Gastrocnemius medialis (tissue), 4 donors: ENCODE data around the gene KISS1. TPM values are rescaled to one million over a fixed set of nuclear protein-coding genes. Genes with fewer than 3 reads are reported as not detected.
A peak's percentile ranks its signal among the peaks of the same experiment; 100 is the strongest.

Experiments
- ATAC-seq, 2 donors: fragments of 150-250 bp; one replicate each; pipeline ENCODE4 v1.9.1; 2016
- DNase-seq, 2 donors: peaks; one replicate each; pipeline ENCODE4 v3.0.0-alpha.2; 2019
- H3K27ac ChIP-seq, 4 donors: fragments of 200-600 bp; sonication (generic); 1 replicate in 1 of 4; 2 replicates in 3 of 4; pipeline ENCODE4 v1.5.1; 2016 to 2018; ENCODE audit warnings: mild to moderate bottlenecking in 2 of 4, moderate library complexity in 1 of 4
- H3K27me3 ChIP-seq, 3 donors: fragments of 200-600 bp; sonication (generic) in 2 of 3; 1 replicate in 1 of 3; 2 replicates in 2 of 3; pipeline versions ENCODE4 v1.5.1 to v1.6.0; 2016 to 2019; ENCODE audit warnings: mild to moderate bottlenecking in 1 of 3, moderate library complexity in 1 of 3
- H3K36me3 ChIP-seq, 2 donors: fragments of 200-600 bp; sonication (generic) in 1 of 2; one replicate each; pipeline ENCODE4 v1.5.1; 2017 to 2018
- H3K4me1 ChIP-seq, 2 donors: fragments of 200-600 bp; sonication (generic) in 1 of 2; one replicate each; pipeline ENCODE4 v1.5.1; 2016 to 2017; ENCODE audit warnings: mild to moderate bottlenecking in 2 of 2
- H3K4me3 ChIP-seq, 4 donors: fragments of 200-600 bp; sonication (generic) in 3 of 4; 1 replicate in 1 of 4; 2 replicates in 3 of 4; pipeline ENCODE4 v1.5.1; 2016 to 2019; ENCODE audit warnings: mild to moderate bottlenecking in 2 of 4
- H3K9me3 ChIP-seq, 3 donors: fragments of 200-600 bp; sonication (generic) in 2 of 3; 1 replicate in 1 of 3; 2 replicates in 2 of 3; pipeline ENCODE4 v1.5.1; 2016 to 2019
- POLR2A ChIP-seq, 2 donors: fragments of 450-650 bp; IDR thresholded peaks; one replicate each; pipeline ENCODE4 v1.6.1; 2017; ENCODE audit warnings: antibody characterized with exemption in 2 of 2, mild to moderate bottlenecking in 2 of 2, moderate library complexity in 2 of 2
- in situ Hi-C, 4 donors: fragments of 200-750 bp; cut with MboI; loops; one replicate each; pipeline versions ENCODE4 v1.15.0 to v1.8.0; 2017; ENCODE audit warnings: low sequenced_read_pairs in 4 of 4
- intact Hi-C: fragments of 100-400 bp; cut with DNase I; formaldehyde crosslinking; loops from one replicate; pipeline ENCODE4 v1.15.1; 2023; ENCODE audit warnings: low total_unique reads
- total RNA-seq, 4 donors: library from RNA; depleted of rRNA; stranded (reverse); fragments of >200 nt; gene quantifications; one replicate each; pipeline versions ENCODE4 v1.1.0 to v1.2.3, GENCODE V29; 2016
- TF ChIP-seq, protein P1 (sequence below), 5 experiments: fragments of 450-650 bp in 3 of 5; fragments of 200-600 bp in 2 of 5; sonication (generic) in 2 of 5; IDR thresholded peaks in 4 of 5; conservative IDR thresholded peaks in 1 of 5; 1 replicate in 4 of 5; 2 replicates in 1 of 5; pipeline ENCODE4 v1.5.1; 2016 to 2019; ENCODE audit warnings: antibody characterized with exemption in 5 of 5, mild to moderate bottlenecking in 3 of 5, moderate library complexity in 3 of 5

Gene KISS1
- total RNA-seq, 4 donors from 2014 or later: not detected

- in situ Hi-C loops: no loop called here
These were observed 3.3 kb upstream of the KISS1 start for GRCh38 chr1:204199579-204199978.

DNA sequence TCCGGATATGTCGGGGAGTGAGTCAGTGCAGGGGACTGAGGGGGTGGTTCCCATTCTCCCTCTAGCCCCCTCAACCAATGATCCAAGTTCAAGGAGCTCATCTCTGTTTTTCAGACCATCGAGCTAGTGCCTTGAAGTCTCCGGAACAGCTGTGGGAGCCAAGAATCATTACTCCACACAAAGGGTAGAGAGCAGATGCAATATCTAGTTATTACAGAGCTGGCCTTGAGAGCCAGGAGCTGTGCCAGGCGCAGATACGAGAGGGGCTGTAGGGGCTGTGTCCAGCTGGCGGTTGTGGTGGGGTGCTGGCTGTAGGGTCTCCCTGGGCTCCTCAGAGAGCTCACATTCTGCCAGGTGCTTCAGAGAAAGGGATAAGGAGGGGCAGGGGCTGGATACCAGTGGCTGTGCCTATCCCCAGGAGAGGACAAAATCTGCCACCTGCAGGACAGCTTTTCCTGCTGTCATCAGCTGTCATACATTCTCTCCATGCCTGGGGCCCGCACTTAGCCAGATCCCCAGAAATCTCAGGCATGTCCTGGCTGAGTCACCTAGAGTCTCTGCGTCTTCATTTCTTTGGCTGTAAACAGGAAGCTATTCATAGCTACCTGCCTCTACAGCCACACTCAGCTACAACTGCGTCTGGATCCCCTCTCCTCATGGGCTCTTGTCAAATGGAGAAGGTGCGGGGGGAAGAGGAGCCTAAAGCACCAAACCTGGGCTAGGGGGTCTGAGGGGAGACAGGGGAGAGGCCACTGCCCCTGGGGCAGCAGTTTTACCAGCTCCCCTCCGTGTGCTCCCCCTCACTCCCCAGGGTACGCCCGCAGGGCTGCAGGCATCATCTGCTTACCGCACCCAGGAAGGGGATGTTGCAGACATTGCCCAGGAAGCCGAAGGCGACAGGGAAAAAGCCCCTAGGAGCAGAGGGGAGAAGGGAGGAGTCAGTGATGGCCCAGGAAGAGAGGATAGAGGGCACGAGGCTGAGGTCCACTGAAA lies 2.4 kb upstream of the KISS1 start:
- H3K36me3 ChIP-seq: no peaks in the 10 kb centered on the region
- peak overlapping the region in 3 of 4 donors; percentile 32 to 90 (median 48) for H3K27ac ChIP-seq
- no peaks in the 10 kb centered on the region for H3K9me3 ChIP-seq
- intact Hi-C loops (loop anchor here (2.0 kb wide), 1 partner anchor 36 kb away; no protein-coding TSS in a partner anchor), in situ Hi-C loops (no loop called here)
- H3K27me3 ChIP-seq: peaks cover 0 to 8% (median 0%) of the 10 kb centered on the region in 3 donors
- no peak for TF ChIP-seq POLR2A (IDR thresholded peaks at IDR 0.05)
- TF ChIP-seq, protein P1, sequence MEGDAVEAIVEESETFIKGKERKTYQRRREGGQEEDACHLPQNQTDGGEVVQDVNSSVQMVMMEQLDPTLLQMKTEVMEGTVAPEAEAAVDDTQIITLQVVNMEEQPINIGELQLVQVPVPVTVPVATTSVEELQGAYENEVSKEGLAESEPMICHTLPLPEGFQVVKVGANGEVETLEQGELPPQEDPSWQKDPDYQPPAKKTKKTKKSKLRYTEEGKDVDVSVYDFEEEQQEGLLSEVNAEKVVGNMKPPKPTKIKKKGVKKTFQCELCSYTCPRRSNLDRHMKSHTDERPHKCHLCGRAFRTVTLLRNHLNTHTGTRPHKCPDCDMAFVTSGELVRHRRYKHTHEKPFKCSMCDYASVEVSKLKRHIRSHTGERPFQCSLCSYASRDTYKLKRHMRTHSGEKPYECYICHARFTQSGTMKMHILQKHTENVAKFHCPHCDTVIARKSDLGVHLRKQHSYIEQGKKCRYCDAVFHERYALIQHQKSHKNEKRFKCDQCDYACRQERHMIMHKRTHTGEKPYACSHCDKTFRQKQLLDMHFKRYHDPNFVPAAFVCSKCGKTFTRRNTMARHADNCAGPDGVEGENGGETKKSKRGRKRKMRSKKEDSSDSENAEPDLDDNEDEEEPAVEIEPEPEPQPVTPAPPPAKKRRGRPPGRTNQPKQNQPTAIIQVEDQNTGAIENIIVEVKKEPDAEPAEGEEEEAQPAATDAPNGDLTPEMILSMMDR (IDR thresholded peaks at IDR 0.05 in 4 of 5, conservative IDR thresholded peaks at IDR 0.05 in 1 of 5): no peak
- H3K4me3 ChIP-seq: peak overlapping the region in 2 of 4 donors; percentile 20 to 31
- peaks cover 16 to 26% of the 10 kb centered on the region in 2 donors for H3K4me1 ChIP-seq
- DNase-seq (peak; percentile 22 to 51), ATAC-seq (peak; percentile 85 to 94)

More at GRCh38 chr1:204199579-204199978, 3.3 kb upstream of the KISS1 start:
- intact Hi-C loops: loop anchor here (2.0 kb wide), 1 partner anchor 37 kb away; no protein-coding TSS in a partner anchor
- no peak overlapping the region for H3K4me3 ChIP-seq
- H3K27ac ChIP-seq: peak overlapping the region in 1 of 4 donors; percentile 90
- peaks cover 0 to 5% (median 0%) of the 10 kb centered on the region in 3 donors for H3K27me3 ChIP-seq
- H3K36me3 ChIP-seq: no peaks in the 10 kb centered on the region
- TF ChIP-seq, protein P1 (IDR thresholded peaks at IDR 0.05 in 4 of 5, conservative IDR thresholded peaks at IDR 0.05 in 1 of 5): no peak
- no peak for ATAC-seq
- peaks cover 16 to 26% of the 10 kb centered on the region in 2 donors for H3K4me1 ChIP-seq
- H3K9me3 ChIP-seq: no peaks in the 10 kb centered on the region
- no peak for DNase-seq

GRCh38 chr1:204197068-204197467 lies 777 bp upstream of the KISS1 start:
- ATAC-seq (no peak), DNase-seq (no peak)
- Histone ChIP-seq H3K4me3 (no peak overlapping the region), H3K9me3 (no peaks in the 10 kb centered on the region), H3K36me3 (no peaks in the 10 kb centered on the region), H3K4me1 (peaks cover 16 to 26% of the 10 kb centered on the region in 2 donors), H3K27me3 (peaks cover 0 to 14% (median 0%) of the 10 kb centered on the region in 3 donors), H3K27ac (no peak overlapping the region)
- TF ChIP-seq POLR2A (IDR thresholded peaks at IDR 0.05): no peak
- TF ChIP-seq, protein P1 (IDR thresholded peaks at IDR 0.05 in 4 of 5, conservative IDR thresholded peaks at IDR 0.05 in 1 of 5): no peak
- intact Hi-C loops: no loop called here
- in situ Hi-C loops: no loop called here

DNA sequence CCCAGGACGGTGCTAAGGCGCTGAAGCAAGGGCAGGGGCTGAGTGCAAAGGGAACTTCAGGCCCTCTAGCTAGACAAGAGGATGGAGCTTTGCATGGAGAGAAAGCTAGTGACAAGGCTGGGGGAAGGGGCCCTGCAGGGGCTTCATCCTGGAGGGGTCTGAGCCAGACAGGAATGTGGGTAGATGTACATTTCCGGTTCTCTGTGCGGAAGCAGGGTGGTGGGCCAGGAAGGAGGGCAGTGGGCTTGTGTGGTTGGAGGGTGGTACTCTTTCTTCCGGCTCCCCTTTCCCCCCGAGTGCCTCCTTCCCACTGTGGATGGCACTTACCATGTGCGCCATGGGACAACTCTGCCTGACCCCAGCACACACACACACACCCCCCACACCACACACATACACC lies 1.5 kb downstream of the KISS1 start:
- no peak for DNase-seq
- intact Hi-C loops: no loop called here
- Histone ChIP-seq H3K4me3 (no peak overlapping the region), H3K9me3 (no peaks in the 10 kb centered on the region), H3K27me3 (peaks cover 0 to 14% (median 3%) of the 10 kb centered on the region in 3 donors), H3K36me3 (no peaks in the 10 kb centered on the region), H3K27ac (no peak overlapping the region), H3K4me1 (peaks cover 14 to 23% of the 10 kb centered on the region in 2 donors)
- in situ Hi-C loops: no loop called here
- ATAC-seq: no peak
- TF ChIP-seq, protein P1 (IDR thresholded peaks at IDR 0.05 in 4 of 5, conservative IDR thresholded peaks at IDR 0.05 in 1 of 5): no peak
- TF ChIP-seq POLR2A (IDR thresholded peaks at IDR 0.05): no peak
